Measurements from ENCODE around the gene TENM4.

The TENM4 gene

DNA sequence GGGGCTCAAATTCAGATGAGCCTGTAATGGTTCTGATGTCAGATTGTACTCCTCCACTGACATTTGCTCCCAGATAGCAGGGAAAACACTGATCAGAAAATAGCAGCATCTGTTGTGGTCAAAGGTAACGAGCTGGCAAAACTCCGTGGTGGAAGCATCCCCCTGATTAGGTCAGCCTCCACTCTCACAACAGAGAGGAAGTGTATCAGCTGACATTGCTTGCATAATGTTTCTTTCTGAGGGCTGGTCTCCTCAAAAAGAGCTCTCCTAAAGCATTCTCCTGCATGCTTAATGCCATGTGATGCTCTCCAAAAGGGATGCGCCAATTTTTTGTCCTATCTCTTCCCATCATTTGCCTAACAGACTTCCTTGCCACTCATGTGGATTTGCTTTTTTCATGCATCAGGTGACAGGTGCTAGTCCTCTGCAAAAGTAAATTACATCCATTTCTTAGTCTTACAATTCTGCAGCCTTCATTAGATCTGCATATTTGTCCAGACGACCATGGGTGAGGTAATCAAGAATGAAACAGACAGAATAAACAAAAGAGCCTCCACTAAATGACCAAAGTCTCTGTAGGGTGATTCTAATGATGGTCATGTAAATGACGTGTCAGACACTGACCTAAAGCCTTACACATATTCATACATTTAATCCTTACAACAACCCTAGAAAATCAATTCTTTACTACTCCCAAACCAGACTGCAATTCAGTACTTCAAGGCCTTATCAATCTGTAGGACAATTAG, 6.4 kb upstream of the TENM4 start:
- no peak for DNase-seq

DNA sequence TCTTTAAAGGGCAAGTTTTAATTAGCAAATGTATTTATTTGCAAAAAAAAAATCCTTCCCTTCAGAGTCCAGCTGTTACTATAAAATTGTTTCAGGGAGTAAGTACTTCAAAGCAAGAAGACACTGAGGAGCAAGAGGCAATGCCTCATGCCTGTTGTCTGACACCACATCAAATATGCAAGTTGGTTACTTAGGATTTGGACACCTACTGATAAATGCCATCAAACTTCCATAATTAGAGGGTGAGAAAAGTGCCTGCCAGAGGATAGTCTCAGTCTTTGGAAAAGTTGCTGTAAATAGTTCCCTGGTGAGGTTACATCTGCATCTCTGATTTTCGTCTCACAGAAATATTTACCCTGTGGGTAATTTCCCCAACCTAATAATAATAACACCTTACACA, 4.1 kb upstream of the TENM4 start:
- DNase-seq, result no peak

DNA sequence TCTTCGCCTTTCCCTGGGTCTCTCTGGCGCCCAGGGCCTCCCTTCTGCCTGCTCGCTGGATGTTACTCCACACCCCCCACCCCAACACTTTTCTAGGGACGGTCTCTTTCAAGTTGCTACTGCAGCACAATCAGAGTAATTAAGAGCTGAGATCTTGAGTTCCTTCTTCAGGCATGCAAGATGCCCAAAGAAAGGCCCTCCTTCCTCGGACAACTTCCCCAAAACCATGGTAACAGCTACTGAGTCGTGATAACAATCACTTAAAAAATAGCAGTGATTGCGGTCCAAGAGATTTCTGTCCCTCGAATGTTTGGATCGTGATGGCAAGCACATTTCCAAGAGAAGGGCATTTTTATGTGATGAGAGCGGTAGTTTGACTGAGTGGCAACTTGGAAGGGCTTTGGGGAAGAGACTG, 638 bp upstream of the TENM4 start:
- no peak for DNase-seq

DNA sequence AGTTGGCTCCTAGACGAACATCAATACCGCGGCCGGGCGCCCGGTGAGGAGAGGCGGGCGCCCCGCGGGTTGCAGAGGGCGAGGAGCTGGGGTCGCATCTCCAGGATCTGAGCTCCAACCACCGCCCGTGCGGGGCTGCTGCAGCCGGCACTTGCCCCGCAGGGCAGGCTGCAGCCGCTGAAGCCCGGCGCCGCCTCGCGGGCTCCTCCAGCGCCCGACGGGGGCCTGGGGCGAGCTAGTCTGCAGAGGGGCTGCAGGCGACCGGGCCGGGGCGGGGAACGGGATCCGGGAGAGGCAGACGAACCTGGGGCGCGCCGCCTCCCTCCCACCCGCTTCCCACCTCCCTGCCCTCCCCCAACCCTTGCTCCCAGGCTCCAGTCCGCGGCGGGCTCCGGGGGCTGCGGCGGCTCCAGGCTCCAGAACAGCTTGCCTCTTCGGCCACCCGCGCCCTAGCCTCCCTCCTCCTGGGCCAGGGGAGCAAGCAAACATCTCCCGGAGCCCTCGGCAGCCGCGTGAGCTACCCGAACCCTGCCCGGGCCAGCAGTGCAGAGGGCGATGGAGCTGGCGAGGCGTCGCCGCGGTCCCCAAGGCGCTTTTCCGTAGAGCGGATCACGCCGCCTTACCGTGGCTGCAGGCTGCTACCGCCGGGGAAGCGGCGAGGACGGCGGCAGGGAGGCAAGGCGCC, 802 bp downstream of the TENM4 start:
- DNase-seq, result no peak

DNA sequence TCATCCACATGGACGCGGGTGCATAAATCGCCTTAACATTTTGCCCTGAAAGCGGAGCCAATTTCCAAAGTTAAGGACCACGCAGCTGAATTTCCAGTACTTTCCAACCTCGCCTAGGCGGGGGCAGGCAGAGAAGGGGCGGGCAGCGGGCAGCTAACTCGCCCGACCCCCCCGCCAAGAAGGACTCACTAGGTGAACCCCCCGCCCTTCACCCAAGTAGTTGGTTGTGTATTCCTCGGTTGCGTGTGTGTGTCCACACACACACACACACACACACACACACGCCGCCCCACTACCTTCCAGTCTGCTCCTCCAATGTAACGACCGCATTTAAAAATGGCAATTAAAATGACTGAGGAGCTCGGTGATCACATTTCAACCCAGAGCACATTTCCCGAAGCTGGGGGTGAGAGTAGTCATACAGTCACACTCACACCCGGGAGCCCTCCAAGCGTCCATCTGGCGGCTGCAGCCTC, 1.4 kb downstream of the TENM4 start:
- no peak for DNase-seq

DNA sequence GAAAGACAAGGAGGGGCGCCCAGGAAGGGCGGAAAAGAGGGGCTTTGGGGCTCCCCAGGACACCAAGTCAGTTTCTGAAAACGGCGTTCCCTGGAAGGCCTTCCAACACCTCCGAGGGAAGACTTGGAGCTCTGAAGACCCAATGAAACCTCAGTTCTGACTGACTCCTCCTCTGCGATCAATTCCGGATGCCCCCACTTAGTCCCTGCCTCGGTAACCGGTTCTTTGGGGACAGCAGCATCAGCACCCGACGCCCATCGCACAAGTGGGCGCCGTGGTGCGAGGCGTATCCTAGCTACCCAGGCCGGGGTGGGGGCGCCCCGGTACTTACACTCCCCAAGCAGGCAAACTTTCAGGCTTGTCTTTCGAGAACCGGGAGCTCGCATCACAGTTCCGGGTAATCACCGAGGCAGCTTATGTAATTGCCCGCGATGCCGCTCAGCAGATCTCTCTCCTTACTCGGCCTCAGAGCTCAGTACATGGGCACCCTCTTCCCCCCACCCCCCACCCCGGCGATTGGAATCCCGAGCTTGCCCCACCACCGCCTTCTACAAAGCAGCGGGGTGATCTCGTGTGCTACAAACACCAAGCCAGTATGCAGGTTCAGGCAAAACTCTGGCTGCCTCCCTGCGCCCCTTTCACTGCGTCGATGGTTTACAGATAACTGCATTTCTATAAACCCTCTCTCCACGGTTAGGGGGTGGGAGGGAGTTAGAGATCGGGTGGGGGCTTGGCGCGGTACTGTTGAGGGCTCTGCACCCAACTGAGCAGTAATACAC, 2.0 kb downstream of the TENM4 start:
- no peak for DNase-seq

DNA sequence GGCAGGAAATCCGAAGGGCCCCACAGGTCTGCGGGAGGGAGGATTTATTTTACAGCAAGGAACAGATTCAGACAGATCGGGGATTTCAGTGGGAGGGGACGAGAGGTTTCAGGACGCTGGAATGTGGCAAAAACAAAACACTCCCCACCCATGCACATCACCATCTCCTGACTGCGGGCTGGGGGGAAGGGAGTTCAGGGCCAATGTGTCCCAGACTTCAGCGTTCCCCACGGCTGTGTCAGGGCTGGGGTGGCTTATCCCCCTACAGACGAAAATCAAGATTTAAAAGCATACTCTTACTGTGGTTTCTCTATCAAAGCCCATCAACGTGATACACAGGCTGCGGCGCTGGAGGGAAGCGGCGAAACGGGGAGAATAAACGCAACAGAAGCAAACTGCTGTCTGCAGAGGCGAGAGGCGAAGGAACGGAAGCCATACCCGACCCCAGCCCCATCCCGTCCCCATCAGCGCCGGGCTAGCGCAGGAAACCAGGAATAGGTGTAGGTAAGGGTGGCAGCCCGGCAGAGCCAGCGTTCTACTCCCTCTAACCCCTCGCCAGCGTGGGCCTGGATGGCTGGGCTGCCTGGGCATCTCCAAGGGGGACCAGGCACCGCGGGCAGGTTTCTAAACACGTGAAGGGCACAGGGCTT, 2.7 kb downstream of the TENM4 start:
- no peak for DNase-seq

DNA sequence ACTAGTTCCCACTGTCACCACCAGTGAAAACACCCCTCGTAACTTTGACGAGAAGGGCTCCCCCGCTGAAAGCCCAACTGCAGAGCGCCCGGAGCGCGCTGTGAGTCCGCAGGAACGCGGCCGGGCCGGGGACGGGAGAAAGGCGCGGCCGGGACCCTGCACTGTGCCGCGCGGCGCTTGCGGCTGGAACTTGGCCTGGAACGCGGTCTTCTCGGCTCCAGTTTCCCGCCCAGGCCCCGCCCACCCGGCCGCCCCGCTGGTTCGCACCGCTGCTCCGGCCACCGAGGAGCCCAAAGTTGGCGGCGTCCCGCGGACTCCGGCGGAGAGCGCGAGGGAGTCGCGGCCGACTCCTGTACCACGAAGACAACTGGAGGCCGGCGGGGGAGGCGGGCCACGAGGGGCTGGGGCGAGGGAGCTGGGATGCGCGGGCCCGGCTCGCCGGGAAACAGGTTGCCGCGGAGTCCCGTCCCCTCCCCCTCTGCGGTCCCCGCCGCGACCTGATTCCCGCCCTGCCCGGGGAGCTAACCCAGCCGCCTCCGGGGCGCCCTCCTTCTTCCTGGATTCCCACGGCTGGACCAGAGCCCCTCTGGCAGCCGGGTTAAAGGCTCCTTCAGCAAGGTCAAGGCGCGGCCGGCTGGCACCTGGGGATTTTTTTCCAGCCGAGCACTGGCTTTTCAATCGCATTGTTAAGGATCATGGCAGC, 3.4 kb downstream of the TENM4 start:
- no peak for DNase-seq

DNA sequence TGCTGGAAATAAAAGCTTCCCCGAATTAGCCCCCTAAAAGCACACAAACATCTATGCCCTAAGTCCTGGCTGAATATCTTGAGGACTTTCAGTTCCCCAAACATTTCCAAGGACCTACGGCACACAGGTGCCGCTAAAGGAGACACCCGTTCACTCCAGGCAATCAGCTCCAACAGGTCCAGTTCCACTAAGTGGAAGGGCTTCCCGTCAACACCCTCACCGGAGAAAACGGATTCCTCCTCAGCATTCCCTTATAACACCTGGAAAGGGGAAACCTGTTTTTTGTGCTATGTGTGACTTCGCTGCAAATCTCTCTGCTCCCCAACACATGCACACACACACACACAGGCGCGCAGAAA, 3.9 kb downstream of the TENM4 start:
- no peak for DNase-seq

DNA sequence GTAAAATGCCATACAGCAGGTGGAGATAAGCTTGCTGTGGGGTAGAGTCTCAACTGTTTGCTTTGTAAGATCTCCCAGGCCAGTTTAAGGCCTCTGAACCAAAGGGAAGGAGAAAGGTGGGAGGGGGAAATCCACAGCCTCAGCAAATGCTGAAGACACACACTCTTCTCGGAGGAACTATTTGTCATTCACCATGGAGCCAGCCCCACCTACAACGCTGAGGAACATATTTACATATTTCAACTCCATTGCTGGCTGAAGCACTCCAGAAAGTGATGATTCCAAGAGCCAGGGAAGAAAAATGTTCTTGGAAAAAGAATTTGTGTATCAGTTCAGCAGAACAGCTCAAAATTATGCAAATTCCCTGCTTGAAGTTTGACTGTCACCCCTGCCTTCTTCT, 6.5 kb downstream of the TENM4 start:
- no peak for DNase-seq

DNA sequence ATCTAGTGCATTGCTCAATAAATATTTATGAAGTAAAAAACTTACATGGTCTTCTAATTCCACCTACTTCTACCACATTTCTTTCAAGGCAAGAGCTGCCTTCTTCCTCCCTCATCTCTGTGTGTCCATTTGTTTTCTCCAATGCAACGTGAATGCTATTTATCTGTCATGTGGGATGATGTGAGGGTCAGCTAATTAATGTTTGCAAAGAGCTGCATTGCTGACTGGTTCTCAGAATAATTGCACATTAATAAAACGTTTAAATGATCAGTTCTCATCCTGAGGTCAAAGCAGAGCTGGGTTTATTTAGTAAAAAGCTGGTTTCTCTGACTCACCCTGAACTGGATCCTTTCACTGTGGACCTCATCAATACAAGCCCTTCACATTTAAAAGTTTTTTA, 8.7 kb downstream of the TENM4 start:
- no peak for DNase-seq

DNA sequence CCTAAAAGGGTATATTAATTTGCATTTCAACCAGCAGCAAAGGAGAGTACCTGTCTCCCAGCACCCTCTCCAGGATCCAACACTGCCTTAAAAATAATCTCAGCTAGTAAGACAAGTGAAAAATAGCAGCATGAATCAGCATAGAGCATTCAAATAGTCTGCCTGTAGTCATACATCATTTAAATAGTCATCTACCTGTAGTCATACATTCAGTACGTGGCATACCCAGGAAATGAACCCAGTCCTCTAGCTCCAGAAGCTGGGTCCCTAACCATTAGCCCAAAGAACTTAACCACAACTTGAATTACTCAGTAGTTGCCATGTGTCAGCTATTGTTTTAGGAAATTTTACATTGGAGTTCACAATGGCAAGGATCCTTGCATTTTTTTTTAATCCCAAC, 9.3 kb downstream of the TENM4 start:
- DNase-seq, result no peak

DNA sequence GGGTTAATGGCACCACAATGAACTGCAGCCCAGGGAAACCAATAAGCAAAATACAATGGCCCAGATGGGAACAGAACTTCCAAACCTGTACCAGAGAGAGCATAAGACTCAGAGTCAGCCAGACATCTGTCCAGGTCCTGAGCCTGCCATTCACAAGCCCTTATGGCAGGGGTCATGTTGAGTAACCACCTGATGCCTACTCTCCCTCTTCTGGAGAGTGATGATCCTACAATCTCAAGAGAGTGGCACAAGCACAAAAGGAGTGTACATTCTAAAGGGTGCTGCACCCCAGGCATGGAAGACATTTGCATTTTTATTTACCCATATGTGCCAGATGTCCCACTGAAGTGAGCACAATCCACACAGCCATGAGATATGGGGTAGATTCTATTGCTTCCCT, 10.6 kb downstream of the TENM4 start:
- DNase-seq, result no peak

DNA sequence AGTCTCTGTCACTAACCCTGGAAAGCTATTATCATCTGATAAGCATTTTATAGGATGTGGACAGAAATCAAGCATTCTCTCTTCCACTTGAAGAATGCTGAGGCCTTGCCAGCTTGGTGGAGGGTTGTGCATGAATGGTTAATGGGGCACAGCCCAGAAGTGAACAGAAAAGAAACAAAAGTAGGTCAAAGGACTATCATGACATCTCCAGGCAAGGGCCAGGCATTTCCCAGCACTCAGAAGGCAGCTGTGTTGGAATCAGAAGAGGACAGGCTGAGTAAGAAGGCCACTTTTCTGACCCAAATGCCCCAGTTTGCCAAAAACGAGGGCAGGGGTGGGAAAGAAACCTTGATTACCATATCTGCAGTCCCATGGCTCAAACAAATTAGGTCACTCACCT, 12.4 kb downstream of the TENM4 start:
- DNase-seq, result no peak

DNA sequence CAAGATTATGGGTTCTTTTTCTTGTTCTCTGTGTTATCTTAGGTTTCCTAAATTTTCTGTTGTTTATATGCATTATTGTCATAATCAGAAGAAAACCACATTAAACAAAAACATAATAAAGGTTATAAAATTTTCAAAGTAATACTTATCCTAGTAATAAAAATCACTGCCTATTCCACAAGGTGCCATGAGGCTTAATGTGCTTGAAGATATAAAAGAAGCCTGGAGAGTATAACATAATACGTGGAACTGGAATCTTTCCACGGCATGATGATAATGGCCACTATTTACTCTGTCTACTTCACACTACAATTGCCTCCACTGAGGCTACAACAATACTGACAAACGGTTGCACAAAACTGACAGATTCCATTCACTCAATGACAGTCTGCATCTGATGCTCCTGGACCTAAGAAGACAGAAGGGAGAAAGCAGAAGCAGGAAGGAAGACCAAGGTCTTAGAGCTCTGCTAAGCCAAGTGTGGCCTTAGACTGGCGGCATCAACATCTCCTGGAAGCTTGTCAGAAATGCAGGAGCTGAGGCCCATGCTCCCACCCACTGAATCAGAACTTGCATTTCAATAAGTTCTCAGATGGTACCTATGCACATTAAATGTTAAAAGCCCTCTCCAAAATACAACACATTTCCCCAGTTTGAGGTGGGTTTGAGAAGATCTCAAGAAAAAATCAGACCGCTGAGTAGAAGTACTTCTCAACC, 13.1 kb downstream of the TENM4 start:
- DNase-seq, result no peak

DNA sequence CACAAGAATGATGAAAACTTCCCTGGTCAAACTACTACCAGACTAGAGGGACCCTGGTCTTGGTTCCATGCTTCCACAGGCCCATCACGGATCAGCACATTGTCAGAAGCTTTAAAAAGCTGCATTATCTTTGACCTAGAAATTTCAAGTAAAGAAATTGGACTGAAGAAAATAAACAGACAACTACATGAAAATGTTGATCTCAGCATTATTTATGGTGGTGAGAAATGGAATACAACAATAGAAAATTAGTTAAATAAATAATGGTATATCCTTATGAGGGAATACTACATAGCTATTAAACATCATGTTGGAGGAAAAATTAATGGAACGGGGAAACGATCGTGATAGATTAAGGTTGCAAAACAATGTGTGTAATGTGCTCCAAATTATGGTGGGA, 13.7 kb downstream of the TENM4 start:
- no peak for DNase-seq

DNA sequence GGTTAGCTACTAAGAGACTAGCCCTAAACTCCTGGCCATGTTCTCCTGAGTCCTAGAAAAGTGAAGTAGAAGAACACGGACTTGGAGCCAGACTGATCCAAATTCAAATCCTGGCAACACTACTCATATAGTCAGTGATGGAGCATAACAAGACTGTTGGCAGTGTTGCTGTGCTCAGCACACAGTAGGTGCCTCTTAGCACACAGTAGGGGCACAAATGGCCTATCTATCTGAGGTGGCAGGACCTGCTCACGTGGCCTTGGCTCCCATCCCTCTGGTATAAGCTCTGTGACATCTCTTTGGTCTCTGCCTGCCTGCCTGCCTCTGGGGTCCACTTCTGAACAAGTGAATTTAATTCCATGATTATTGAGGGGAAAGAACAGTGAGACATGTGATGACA, 15.4 kb downstream of the TENM4 start:
- DNase-seq, result no peak

DNA sequence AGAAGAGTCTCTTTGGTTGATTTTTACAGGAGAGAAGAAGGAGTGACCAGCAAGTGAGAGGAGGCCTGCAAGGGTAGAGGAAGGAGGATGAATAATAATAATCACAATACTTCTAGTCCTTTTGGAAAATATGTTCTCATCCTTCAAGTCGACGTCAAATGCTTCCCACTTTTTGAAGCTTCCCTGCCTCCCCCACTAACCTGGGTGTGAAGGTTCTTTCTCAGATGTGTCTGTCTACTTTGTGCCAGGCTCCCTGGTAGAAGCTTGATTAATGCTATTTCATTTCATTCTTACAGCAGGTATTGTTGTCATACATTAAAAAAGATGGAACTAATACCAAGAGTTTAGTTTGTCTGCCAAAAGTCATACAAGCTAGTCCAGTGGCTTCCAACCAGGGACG, 17.1 kb downstream of the TENM4 start:
- DNase-seq, result no peak

DNA sequence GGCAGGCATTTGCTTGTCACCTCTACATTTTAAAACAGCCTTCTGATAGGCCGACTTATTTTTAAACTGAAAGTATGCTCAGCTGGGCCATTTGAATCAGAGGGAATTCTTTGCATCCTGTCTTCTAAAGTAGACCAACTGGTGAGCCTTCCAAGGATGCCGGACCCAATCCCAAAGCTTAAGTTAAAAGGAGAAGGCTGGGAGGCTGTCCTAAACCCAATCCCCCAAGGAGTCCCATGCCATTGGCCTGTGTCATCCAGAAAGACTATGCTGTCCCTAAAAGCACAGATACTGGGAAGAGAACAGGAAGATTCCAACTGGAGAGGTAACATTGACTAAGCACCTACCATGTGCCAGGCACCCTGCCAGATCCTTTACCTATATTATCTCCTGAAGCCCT, 18.0 kb downstream of the TENM4 start:
- no peak for DNase-seq

DNA sequence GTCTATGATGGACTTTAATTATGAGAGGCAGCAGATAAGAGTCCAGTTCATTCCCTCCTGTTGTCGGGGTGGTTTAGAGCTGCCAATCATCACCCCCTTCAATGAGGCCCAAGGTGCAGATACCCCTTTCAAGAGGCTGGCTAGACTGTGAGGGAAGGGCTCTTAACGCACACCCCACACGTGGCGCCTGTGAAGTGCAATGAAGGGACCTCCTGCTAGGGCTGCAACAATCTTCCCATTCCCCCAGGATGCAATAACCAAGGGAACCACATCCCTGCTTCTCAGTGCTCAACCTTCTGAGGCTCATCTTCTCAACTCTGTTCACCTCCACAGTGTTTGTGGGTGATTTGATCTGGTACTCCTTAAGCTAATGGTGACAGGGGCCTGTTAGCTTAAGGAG, 19.0 kb downstream of the TENM4 start:
- DNase-seq, result no peak

DNA sequence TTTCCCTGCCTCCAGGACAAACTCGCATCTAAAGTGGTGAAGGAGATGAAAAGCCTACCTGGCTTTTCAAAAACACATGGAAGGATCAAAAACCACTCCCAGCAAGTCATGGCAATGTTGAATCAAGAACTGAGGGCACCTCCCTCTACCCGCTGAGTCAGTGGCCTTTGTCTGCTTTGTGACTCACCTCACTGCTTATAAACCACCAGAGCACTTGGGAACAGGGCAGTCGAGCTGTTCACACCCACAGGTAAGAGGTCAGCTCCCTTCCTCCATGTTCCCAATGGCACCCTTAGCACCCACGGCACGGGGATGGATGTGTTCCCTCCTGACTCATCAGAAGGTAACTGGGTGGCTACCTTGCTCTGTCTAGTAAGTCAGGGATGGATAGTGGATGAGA, 21.7 kb downstream of the TENM4 start:
- no peak for DNase-seq

DNA sequence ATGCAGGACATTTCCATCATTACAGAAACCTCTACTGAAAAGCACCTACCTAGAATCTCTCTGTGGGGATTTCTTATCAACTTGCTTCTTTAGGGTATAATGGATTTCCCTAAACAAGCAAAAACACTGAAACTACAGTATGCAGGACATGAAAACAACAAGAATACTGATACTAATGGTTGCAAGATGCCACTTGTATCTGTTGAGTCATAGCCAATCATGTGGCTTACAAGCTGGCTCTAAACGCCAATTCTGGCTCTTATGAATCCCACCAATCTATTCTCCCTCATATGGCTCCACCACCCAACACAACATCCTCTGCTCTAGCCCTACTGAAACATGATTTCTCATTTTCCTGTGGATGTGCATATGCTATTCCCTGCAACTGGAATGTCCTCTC, 22.6 kb downstream of the TENM4 start:
- no peak for DNase-seq
